HG03378 (cell line): ENCODE results near the gene ZNF107.
"Not testable (repeated sequence)": the region's sequence is repeated elsewhere in the genome, so short reads cannot be mapped to it uniquely, and the experiment has no call there.

Source experiments
- ATAC-seq: cut with Tn5 transposase; IDR thresholded peaks from one replicate; pipeline ENCODE4 v1.9.1; 2021; ENCODE audit warnings: mild to moderate bottlenecking, moderate library complexity; ENCODE audit not compliant: unreplicated experiment

The ZNF107 gene

DNA sequence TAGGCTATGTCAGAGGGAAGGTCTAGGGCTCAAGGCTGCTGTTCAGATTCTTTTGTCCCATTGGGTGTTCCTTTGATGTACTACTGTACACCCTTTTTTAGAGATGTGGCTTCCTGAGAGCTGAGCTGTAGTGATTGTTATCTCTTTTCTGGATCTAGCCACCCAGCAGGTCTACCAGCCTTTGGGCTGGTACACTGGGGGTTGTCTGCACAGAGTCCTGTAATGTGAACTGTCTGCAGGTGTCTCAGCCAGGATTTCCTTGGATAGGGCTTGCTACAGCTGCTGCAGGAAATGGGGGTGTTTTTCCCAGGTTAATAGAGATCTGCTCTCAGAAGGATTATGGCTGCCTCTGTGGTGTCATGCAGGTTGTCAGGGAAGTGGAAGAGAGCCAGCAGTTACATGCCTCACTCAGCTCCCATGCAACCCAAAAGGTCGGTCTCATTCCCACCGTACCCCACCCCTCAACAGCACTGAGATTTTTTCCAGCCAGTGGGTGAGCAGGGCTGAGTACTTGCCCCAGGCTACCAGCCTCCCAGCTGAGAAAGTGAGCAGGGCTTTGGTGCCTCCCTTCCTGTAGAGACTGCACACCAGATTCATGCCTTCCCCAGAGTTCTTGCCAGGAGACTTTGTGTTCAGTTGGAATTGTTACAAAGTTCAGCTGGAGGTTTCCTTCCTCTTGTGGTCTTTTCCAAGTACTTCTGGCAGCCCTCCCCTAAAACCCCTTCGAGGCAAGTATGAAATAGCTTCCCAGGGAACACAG is 63.3 kb downstream of the ZNF107 start:
- no peak for ATAC-seq

DNA sequence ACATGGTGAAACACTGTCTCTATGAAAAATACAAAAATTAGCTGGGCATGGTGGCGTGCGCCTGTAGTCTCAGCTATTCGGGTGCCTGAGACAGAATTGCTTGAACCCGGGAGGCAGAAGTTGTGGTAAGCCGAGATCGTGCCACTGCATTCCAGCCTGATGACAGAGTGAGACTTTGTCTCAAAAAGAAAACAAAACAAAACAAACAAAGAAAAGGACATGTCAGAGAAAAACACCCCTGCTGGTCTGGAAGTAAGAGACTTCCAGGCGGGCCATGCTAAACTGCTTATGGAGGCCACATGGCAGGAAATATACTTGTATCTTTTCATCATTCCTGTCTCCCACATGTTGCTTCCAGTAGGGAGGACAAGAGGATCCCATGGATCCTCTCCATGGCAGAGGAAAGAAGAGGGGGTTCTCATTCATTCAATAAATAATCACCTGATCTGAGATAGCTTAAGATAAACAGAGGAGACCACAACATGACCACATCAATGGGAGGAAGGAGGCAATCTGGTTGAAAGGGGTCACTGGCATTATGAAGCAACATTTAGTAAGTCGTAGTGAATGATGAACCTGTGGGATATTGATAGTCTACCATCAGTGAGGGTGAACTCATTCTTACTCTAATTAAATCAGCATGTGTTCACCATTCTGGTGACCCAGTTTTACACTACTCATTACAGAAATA is 67.8 kb downstream of the ZNF107 start:
- no peak for ATAC-seq

DNA sequence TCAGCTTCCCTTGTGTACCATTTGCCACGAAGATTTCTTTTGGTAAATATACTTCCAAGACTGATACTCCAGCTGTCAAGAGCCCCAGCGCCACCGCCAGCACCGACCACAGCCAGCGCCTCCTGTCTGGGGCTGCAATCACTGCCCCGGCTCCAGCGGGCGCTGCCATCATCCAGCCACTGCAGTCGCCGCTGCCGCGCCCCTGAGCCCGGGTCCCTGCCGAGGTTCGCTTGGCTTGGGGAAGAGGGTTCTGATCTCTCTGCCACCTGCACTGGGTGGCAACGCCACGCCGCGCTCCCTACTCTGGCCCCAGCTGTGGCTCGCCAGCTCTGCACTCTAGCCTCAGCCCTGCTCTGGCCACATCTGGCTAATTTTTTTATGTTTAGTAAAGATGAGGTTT is 70.6 kb downstream of the ZNF107 start:
- ATAC-seq: no peak

DNA sequence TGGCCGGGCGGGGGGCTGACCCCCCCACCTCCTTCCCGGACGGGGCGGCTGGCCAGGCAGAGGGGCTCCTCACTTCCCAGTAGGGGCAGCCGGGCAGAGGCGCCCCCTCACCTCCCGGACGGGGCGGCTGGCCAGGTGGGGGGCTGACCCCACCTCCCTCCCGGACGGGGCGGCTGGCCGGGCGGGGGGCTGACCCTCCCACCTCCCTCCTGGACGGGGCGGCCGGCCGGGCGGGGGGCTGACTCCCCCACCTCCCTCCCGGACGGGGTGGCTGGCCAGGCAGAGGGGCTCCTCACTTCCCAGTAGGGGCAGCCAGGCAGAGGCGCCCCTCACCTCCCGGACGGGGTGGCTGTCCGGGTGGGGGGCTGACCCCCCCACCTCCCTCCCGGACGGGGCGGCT is 72.5 kb downstream of the ZNF107 start:
- ATAC-seq: not testable (repeated sequence)

DNA sequence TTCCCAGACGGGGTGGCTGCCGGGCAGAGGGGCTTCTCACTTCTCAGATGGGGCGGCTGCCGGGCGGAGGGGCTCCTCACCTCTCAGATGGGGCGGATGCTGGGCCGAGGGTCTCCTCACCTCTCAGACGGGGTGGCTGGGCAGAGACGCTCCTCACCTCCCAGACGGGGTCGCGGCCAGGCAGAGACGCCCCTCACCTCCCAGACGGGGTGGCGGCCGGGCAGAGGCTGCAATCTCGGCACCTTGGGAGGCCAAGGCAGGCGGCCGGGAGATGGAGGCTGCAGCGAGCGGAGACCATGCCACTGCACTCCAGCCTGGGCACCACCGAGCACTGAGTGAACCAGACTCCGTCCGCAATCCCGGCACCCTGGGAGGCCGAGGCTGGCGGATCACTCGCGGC is 73.0 kb downstream of the ZNF107 start:
- ATAC-seq: not testable (repeated sequence)

DNA sequence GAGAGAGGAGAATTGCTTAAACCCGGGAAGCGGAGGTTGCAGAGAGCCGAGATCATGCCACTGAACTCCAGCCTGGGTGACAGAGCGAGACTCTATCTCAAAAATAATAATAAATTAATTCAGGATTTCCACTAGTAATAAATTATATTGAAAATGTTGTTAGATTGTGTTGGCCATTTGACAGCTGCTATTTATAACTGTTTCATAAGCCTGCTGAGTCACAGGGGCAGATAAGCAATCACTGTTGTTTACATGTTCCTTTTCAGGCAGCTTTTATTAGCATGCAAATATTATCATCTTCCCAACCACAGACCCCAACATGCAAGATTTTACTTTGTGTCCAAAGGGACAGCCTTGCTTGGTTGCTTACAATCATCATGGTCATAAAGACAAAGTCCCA is 78.7 kb downstream of the ZNF107 start:
- no peak for ATAC-seq

DNA sequence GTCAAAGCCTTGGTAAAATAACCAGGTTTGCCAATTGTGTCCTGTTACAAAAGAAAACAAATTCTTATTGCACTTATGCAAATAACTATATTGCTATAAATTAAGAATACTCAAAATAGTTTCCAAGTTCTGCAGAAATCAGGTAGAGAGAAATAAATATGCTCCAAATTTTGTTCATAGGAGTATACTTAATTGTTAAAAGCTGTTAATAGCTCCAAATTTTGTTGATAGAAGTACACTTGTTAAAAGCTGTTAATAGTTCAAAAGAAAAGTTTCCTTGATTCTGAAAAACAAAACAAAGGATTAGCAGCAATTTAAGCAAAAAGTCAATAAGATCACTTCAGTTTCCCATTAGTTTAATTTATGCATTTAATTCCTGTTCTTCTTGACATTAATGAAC is 81.9 kb downstream of the ZNF107 start:
- no peak for ATAC-seq

DNA sequence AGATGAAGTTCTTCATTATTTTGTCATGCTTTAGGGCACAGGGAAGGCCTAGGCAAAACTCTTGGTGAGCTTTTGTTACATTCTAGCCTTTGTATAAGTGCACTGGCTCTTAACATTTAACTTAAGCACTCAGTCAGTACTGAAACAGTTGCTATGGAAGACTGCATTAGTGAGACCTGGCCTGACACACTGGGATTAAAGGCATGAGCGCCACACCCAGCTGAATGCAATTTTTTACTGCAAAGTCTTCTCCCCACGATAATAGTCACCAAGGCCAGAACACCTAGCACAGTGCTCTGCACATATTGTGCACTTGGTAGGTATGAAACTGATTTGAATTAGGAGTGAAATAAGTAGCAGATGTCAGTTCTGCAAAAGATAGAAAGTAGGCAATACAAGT is 87.1 kb downstream of the ZNF107 start:
- no peak for ATAC-seq

DNA sequence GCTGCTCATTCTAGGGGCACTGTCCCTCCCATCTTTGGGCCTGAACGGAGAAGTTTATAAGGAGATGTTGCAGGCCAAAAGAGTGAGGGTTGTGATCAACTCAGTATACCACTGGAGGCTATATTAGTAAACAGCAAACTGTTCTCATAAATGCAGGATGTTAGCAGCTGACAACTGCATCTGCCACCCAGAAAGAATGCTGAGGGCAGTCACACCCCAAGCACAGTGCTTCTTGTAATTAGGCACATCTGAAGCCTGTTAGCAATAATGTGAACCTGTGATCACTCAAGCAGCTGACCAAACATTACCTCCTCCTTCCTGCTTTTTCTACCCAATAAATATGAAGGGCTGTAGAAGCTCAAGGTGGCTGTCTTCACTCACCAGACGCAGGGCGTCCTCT is 89.9 kb downstream of the ZNF107 start:
- ATAC-seq: no peak

DNA sequence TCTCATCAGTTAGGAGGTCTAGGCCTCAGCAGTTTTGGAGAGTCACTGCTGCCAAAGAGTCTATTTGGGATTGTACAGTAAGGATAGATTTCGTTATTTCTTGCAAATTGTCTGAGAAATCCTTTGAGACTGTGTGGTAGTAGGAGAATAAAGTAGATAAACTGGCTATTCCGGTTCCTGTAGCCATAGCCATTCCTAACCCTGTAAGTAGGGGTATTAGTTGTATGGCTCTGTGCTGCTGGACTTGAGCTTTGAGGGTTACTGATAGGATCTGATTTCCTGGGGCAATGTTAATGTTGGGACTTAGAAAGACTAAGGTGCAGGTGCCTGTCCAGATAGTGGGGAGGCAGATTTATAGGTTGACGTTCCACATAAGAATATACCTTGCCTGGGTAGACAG is 92.2 kb downstream of the ZNF107 start:
- no peak for ATAC-seq
